HG03064 (cell line): Measurements from ENCODE around the gene RLF.

Experiments
- ATAC-seq: cut with Tn5 transposase; IDR thresholded peaks from one replicate; pipeline ENCODE4 v1.9.1; 2021; ENCODE audit warnings: low read depth; ENCODE audit not compliant: unreplicated experiment

Gene RLF

DNA sequence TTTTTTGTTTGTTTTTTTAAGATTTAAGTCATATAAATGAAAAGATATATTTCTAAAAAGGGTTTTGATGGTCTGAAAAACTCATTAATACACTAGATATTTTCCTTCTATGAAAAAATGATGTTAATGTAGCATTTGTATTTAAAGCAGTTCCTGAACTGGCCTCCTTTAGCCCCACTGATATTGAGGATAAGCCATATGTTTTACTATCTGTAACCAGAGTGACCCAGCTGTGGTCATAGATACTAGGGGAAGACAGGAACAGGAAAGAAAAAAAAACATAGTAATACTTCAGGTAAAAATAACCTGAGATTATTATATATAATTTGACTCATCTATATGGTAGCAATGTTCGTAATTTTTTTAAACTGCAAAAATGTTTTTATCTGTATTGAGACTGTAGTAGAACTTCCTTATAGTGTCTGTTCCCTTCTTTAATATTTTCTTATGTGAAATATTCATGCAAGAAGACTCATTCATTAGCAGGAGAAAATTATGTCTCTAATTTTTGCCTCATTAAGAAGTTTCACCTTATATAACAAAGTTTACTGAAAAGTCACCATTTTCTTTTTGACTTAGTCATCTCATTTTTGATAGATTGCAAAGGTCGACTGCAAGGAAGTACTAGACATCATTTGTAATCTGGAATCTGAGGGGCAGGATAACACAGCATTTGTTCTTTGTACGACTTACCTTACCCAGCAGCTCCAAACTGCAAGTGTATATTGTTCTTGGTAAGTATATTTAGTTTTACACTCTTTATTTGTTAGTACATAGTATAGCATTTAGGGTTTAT, 61.0 kb downstream of the RLF start:
- no peak for ATAC-seq

DNA sequence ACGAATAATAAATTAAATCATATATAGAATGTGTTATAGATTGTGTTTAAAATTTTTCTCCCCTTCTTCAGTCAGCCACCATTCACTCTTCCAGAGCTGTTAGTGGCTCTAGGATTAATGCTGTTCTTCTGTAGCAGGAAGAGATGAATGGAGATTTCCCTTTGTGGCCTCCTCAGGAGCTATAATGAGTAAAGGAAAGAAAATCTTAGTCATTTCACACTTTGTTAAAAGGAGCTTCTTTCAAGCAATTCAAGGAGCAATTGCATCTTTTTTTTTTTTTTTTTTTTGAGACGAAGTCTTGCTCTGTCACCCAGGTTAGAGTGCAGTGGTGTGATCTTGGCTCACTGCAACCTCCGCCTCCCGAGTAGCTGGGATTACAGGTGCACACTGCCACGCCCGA, 62.9 kb downstream of the RLF start:
- ATAC-seq = no peak

DNA sequence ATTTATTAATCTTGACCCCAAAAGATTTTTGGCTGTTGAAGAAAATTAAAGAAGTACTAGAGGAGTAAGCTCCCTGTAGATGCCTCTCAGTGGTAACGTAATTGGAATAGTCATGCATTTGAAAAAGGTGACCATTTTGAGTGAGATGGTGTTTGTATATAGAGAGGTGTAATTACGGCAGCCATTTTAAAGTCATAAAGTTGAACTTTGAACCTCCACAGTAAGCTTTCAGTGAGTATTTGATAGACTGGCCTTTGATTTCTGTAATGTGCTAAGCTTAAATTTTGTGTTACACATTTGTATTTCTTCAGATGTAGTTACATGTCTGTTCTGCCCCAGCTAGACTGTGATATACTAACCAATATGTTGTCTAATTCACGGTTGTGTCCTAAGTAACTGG, 65.0 kb downstream of the RLF start:
- ATAC-seq = no peak

DNA sequence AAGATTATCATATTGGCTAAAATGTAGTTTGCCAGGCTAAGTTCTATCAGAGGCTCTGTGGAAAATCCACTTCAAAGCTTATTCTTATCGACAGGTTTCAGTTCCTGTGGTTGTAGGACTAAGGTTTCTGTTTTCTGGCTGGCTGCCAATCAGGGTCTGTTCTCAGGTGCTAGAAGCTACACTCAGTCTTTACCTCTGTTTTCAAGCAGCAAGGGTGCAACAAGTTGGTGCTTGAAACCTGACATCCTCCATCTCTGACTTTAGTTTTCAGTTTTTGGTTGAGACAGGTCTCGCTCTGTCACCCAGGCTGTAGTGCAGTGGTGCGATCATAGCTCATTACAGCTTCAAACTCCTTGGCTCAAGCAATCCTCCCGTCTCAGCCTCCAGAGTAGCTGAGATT, 71.3 kb downstream of the RLF start:
- peak; percentile 87 for ATAC-seq

DNA sequence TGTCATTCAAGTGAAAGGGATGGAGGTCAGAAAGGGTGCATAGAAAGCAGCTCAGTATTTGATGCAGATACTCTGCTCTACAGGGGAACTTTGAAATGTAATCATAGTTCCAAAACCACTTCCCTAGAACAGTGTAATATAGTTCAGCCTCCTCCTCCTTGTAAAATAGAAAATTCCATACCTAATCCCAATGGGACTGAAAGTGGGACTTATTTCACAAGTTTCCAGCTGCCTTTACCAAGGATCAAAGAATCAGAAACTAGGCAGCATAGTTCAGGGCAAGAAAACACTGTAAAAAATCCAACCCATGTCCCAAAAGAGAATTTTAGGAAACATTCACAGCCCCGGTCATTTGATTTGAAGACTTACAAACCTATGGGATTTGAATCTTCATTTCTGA, 78.4 kb downstream of the RLF start:
- ATAC-seq = no peak

DNA sequence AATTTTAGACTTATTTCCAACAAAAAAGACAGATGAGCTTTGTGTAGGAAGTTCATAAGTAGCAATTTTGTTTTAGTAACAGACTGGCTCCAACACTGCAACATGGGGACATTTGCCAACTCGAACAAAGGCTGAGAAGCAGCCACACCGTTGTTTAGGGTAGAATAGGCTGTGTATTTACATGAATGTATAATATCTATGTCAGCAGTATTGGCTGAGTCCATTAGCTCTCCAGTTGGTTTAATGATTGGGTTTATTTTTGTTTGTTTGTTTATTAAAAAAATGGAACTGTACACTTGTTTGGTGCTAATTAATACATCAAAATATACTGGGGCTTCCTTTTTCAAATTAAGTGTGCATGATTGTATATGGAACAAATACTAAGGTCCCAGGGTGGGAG, 79.2 kb downstream of the RLF start:
- ATAC-seq = no peak

DNA sequence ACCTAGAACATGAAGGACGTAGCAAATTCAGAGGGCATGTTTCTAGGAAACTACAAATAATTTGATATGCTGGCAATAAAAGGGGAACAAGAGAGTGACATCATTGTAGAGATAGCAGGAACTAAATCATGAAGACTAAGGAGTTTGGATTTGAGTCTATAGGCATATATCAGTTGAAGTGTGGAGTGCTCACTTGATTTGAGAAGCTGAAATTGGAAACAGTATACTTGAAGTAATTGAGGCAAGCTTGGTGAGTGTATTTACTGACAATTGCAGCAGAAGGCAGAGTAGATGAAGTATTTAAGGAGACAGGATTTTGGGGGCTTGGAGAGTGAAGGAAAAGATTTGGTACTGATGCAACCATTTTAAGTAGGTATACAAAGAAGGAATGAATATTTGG, 80.2 kb downstream of the RLF start:
- no peak for ATAC-seq

DNA sequence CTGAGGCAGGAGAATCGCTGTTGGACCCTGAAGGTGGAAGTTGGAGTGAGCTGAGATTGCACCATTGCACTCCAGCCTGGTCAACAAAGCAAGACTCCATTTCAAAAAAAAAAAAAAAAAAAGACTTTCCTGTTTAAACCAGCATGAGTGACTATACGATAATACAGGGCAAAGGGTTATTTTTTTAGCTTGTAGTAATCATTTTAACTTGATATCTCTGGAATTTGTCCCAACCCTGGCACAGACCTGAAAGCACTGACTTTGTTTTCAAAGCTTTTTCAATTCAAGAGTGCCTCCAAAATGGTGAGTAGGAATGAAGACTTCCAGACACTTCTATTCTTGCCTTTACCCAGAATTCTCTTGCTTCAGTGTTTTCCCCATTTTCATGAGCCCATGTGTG, 82.2 kb downstream of the RLF start:
- no peak for ATAC-seq

DNA sequence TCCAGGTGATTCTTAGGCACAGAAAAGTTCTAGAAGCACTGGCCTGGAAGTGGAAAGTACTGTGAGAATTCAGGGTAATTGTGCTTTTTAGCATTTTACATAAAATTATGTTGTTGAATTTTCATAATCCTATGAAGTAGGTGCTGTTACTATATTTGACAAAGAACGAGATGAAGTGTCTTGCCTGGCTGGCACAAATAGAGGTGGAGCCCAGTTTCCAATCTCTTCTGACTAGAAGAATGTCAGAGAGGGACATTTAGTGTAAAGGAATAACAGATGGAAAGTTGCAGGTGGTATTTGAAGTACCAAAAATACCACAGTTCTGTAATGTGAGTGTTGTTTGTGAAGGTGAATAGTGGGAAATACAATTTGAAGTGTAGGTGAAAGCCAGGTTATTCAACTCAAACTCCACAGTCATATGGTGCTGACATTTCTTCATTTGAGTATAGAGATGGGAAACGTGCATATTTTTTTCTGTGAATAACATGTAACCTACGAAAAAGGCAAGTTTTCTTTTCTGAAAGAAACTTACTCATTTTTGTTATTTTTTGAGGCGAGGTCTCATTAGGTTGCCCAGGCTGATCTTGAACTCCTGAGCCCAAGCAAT, 83.1 kb downstream of the RLF start:
- no peak for ATAC-seq

DNA sequence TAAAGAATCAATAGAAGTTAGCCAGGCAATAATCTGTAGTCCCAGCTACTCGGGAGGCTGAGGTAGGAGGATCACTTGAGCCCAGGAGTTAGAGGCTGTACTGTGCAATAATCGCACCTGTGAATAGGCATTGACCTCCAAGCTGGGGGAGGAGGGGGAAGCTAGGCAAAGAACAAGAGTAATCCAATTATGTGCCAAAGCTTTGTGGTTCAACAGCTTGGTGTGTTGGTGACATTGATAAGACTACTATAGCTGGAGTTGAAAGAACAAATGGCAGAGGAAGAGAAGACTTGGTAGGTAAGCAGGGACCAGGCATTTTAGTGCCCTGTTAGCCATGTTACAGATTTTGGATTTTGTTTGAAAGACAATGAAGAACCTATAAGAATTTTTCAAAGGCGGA, 84.5 kb downstream of the RLF start:
- ATAC-seq = no peak

DNA sequence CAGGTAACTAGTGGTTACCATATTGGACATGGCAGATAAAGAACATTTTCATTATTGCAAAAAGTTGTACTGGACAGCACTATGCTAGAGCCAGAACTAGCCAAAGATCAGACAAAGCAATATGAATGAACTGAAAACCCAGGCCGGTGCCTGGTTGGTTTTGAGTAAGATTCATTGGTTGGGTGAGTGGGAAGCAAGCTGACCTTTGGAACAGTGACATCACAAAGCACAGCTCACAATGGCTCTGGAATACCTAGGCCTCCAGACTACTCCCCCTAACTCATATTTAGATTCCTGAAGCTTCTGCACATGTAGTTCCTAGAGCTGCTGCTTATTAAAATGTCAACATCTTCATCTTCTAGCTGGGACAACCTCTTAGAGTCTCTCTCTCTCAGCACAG, 86.5 kb downstream of the RLF start, which contains the start of gene TMCO2:
TSS of gene TMCO2 (plus strand) at position 283 of the 400 bp plus-strand sequence. CDS start at position 340, 57 bp downstream.
- ATAC-seq = no peak

DNA sequence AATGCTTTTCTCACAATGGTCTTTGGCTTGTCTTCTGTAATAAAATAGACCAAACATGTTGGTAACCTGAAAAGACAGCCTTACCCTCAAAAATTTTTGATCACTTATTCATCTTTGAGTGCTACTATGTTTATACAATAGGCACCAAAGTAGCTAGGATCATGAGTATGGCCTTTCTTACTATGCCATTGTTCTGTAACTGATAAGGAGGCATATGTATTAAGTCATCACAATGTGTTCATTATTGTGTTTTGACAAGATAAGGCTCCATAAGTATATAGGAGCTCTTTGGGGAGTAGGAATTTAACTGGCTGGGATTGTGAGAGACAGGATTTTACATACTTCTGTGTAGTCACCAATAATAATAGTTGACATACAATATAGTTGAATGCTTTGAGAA, 87.2 kb downstream of the RLF start:
- ATAC-seq = no peak

DNA sequence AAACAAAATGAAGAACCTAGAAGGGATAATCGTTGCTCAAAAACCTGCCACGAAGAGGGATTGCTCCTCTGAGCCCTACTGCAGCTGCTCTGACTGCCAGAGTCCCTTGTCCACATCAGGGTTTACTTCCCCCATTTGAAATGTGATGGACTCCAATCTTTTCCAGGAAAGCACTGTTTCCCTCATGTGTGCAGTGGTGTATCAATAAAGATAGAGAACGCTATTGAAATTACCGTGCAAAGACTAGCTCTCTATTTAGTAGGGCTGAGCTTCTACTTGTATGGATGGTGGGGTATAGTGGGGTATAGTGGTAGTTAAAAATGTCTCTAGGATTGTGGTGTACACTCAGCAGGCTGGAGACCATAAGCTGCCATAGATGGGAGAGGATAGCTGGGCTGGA, 90.3 kb downstream of the RLF start:
- ATAC-seq = no peak

DNA sequence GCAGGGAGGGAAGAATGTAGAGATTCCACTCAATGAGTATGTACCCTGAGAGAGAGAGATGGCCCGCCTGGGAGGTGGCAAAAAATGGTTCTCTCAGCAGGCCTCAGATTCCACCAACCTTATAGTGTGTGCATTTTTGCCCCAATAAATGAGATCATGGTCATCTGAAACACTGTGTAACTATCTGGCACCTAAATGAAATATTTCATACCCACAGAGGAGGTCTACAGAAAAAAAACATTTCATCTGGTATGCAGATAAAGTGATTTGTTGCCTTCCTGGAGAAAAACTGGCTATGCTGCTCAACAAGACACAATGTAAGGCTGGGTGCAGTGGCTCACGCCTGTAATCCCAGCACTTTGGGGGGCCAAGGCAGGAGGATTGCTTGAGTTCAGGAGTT, 91.4 kb downstream of the RLF start:
- ATAC-seq = no peak

DNA sequence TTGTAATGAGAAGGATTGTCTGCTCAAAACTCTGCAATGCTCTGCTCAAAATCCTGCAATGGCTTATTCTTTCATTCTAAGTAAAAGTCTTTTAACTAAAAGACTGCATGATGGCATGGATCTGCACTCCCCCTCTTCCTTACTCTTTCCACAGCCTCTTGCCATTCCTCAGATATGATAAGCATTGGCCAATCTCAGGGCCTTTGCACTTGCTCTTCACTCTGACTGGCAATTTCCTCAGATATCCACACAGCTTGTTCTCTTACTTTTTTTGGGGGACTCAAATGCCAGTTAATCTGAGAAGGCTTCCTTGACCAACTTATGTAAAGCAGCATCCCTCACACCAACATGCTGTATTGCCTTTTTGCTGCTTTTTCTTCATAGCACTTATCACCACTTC, 94.0 kb downstream of the RLF start:
- no peak for ATAC-seq

DNA sequence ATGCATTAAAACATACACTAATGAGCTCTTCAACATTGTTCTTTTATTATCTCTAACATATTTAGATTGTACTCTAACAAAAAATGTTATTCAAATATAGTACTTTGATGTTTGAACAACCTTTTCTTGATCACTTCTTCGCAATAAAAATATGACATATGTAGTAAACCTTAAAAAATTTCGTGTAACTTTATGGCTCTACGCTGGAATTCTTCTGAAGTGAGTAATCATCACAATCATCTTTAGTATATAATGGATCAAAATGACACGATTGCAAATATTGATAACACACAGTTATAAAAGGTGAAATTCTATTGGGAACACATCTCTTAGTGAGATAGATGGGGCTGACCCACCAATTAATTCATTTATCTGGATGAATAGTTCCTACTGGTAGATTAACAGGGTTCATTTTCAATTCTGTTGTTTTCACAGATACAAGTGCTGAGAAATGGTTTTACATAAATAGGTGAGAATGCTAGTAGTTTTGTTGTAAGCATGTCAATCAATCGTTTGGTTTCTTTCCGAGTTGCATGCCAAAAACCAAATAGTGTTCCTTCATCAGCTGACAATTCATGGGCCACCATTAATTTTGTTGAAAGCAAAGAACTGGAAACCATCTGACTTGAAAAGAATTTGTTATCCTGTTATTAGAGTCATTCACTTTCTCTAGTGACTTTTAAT, 95.4 kb downstream of the RLF start:
- ATAC-seq = no peak

DNA sequence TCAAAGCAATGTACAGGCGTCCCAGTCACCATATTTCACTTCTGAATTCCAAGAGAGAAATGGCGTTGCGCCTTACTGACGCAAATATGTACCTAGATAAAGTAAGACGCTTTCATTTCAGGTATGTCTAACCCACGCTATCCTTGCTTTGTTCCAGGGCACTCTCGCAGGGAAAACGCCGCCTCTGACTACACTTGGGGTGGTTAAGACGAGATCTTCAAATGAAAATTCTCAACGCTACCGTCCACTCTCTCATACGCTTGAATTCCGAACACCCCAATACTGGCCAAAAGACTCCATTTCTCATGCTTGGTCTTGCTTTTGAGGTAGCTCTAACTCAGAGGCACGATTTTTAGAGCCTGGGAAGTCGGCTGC, 96.1 kb downstream of the RLF start:
- no peak for ATAC-seq

DNA sequence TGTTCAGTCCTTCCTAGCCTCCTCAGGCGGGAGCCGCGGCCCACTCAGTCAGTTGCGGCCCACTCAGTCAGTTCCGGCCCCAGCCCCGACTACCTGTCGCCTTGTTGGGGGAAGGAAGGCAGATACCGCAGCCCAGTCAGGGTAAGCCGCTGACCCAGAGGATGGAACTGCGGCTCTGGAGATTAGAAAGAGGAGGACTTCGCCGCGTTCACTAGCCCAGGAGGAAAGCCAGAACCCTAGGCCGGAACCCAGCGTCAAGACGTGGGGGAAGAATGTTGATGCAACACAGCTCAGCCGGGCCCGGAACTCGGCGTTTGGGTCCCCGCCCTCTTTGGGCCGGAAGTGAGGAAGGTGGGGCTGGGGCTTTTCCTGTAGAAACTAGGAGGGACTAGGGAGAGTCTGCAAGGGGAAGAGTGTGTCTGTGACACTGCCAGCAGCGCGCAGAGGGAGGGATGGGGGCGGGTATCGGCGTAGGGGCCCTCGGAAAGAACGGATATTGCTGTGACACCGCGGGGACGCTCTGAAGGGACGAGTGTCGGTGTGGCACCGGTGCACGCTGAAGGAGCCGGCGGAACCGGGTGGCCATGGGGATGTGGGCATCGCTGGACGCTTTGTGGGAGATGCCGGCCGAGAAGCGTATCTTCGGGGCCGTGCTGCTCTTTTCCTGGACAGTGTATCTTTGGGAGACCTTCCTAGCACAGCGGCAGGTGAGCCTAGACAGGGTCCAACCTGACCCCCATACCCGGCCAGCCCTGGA, 96.7 kb downstream of the RLF start, which contains the start of gene ZMPSTE24:
TSS of gene ZMPSTE24 (plus strand) at position 549 of the 757 bp plus-strand sequence. CDS start at position 585, 36 bp downstream.
- peak; percentile 88 for ATAC-seq

DNA sequence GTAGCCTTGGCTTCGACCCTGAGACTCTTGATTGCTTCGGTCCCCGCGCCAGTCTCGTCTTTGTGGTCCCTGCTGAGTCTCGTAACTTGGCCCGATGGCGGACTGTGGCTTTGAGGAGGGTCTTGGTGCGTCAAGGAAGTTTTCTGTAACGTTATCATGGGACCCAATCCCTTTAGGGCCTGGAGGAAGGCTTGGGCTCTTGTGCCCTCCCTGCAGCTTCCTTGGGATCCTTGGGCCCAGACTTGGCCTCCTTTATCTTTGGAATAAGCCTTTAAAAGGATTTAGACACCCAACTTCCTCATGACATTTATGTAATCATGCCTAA, 97.2 kb downstream of the RLF start:
- no peak for ATAC-seq

DNA sequence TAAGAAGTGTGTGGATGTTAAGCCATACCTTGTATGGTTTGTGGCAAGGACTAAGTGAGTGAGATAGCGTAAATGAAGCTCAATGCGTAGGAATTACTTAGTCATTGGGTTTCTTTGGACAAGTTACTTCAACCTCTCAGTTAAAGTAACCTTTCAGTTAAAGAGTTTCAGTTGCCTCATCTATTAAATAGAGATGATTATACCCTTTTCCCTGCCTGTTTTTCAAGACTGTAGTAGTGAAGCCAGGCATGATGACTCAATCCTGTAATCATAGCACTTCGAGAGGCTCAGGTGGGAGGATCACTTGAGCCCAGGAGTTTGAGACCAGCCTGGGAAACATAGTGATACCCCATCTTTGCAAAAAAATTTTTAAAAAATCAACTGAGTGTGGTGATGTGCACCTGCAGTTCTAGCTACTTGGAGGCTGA, 103.2 kb downstream of the RLF start:
- no peak for ATAC-seq

DNA sequence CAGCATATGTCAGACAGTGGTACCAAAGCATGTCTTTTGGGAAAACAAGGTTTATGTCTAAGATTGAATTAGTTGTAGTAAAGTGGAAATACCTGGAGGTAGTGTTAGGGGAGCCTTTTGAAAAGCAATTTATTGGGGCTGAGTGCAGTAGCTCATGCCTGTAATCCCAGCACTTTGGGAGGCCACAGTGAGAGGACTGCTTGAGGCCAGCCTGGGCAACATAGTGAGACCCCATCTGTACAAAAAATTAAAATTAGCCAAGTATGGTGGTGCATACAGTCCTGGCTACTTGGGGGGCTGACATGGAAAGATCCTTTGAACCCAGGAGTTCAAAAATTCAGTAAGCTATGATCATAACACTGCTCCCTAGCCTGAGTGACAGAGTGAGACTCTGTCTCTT, 104.1 kb downstream of the RLF start:
- no peak for ATAC-seq
